Glomerular endothelial cell (primary cell): ENCODE results near the gene CAVIN1. TPM values are rescaled to one million over a fixed set of nuclear protein-coding genes. Genes with fewer than 3 reads are reported as not detected.
A peak's percentile ranks its signal among the peaks of the same experiment; 100 is the strongest.
"Not testable (repeated sequence)": the region's sequence is repeated elsewhere in the genome, so short reads cannot be mapped to it uniquely, and the experiment has no call there.

Experiments used
- DNase-seq: peaks from one replicate; pipeline ENCODE4 v3.0.0-alpha.2; 2011; ENCODE audit warnings: low read depth, low spot score; ENCODE audit errors: extremely low read depth
- total RNA-seq: library from RNA; depleted of rRNA; stranded (reverse); fragments of >200 nt; gene quantifications from 2 replicates; pipeline ENCODE4 v1.2.3, GENCODE V29; 2015

CAVIN1 gene
- total RNA-seq, 1 donor from 2014 or later = 741 TPM

DNA sequence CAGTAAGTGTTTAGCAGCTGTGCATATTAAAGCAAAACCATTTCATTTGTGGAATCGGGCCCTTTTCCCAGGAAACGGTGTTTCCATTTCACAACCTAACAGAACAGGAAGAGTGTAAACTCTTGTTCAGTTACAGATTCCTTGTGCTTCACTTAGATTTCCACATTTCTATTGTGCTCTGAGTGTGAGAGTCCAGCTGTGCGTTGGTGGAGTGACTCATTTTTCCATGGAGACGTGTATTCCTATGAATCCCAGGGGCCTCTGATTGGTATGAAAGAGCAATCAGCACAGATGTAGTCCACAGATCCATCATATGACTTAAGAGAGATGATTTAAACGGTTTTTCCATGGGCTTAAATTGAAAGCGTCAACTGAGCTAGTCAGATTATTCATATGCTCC lies 13.3 kb upstream of the CAVIN1 start:
- DNase-seq = peak; percentile 94

DNA sequence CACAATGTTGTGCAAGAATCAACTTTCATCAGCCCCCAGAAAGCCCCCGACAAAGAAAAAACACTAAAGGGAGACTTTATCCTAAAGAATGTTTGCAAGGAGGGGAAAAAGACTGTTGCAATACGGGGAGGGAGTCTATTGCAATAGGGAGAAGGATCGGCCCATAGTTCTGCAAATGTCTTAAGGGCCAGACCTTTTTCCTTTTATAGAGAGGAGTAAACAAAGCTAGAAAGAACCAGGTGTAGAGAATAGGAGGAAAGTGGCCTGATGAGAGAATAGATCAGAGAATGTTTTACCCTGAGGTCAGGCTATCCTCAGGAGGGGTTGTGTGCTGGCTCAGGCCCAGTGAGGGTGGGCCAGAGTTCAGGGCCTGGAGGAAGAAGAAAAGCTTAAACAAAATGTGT lies 8.7 kb upstream of the CAVIN1 start:
- no peak for DNase-seq

DNA sequence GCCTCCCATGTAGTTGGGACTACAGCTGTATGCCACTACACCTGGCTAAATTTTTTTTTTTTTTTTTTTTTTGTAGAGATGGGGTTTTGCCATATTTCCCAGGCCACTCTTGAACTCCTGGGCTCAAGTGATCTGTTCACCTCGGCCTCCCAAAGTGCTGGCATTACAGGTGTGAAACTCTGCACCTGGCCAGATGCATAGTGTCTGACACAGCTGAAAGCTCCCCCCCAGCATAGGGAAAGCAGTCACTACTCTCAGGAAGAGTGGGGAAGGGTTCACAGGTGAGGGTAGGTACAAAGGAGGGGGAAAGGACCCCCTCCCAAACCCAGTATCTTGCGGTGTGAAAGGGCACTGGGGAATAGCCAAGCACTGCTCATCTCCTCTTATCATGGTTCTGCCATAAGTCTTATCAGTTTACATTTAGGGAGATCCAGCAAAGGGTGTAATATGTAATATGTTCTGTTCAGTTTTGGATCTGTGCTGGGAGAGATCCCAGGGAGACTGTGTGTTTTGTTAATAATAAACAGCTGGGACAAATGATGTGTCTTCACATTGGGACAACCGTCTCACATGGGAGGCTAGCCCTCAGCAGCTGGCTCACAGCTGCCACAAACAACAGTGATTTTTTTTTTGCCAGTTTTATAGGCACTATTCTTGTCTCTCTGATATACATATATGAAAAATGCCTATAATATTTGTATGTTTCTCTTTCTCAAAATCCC lies 6.8 kb upstream of the CAVIN1 start:
- DNase-seq = no peak

DNA sequence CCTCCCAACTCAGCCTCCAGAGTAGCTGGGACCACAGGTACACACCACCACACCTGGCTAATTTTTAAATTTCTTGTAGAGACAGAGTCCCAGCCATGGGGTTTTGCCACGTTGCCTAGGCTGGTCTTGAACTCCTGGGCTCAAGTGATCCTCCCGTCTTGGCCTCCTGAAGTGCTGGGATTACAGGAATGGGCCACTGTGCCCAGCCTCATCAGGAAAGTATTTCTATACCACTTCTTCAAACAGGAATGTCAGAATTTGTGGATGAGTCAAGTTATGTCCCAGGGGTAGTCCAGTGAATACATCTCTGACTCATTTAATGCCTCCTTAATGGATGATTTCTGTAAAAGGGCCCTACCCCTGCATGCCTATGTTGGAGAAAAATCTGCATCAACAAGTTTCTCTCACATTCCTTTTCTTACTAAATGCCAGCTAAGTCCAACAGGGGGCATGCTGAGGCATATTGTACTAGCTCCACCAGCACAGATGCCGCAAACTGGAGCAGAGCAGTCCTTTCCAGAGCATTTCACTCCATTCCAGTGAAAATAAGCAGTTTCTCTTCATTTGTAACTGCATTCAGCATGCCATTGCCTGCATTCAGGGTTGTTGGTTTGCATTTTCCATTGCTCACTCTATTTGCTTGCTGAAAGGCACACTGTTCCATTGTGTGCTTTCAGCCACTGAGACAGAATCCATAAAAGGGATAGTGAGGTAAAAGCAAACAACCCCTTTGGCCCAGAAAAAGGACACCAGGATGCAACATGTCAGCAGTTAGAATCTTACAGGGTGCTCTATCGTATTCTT lies 5.3 kb upstream of the CAVIN1 start:
- DNase-seq = no peak

DNA sequence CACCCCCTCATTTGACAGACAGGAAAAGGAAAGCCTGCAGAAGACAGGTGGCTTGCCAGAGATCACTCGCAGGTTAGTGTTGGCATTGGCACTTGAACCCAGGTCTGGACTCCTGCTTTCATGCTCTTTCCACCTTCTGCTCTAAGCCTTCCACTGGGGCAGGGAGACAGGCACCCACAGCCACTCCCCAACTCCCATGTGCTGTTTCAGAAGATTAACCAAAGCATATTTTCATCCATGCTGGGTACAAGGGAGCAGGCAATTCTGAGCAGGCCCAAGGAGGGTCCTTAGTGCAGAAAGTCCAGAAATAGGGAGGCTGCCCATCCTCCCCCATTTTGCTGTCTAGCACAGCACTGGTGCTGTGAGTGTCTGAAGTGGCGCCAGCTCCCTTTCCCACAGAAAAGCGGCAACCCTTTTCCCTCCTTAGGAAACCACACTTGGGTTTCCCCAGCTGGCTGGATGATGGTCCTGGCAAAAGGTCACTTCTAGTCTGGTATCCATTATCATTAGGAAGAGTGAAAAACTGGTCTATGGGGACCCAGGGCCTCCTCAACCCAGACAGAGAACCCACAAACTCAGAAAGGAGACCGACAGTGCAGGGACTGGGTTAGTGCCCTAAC lies 2.0 kb upstream of the CAVIN1 start:
- DNase-seq = no peak

DNA sequence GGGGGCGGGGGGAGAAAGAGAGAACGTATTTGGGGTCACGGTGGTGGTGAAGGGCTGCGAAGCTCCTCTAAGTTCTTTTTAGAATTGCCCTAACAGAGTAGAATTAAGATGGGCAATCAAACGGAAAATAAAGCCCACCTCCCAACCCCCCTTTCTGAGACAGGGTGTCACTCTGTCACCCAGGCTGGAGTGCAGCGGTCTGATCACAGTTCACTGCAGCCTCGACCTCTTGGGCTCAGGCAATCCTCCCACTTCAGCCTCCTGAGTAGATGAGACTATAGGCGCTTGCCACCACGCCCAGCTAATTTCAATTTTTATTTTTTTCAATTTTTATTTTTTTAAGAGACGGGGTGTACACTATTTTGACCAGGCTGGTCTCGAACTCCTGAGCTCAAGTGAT lies 710 bp upstream of the CAVIN1 start:
- no peak for DNase-seq

DNA sequence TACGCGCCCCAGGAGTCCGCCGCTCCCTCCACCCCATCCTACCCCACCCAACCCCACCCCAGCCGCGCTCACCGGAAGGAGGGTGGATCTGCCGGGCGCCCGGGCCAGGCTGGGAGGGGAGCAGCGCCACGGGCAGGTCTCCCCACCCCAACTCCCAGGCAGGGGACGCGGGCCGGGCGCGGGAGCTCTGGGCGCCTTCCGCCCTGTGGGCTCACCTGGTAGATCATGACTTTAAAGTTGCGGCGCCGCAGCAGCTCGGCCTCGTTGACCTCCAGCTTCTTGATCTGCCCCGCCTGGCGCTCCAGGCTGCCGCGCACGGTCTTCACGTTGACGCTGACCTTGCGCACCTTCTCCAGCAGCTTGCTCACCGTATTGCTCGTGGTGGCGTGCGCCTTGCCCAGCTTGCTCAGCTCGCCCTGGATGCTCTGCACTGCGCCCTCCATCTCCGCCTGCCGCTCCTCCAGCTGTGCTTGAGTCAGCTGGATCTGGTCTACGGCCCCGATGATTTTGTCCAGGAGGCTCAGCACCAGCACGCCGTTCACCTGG lies 571 bp downstream of the CAVIN1 start:
- no peak for DNase-seq

DNA sequence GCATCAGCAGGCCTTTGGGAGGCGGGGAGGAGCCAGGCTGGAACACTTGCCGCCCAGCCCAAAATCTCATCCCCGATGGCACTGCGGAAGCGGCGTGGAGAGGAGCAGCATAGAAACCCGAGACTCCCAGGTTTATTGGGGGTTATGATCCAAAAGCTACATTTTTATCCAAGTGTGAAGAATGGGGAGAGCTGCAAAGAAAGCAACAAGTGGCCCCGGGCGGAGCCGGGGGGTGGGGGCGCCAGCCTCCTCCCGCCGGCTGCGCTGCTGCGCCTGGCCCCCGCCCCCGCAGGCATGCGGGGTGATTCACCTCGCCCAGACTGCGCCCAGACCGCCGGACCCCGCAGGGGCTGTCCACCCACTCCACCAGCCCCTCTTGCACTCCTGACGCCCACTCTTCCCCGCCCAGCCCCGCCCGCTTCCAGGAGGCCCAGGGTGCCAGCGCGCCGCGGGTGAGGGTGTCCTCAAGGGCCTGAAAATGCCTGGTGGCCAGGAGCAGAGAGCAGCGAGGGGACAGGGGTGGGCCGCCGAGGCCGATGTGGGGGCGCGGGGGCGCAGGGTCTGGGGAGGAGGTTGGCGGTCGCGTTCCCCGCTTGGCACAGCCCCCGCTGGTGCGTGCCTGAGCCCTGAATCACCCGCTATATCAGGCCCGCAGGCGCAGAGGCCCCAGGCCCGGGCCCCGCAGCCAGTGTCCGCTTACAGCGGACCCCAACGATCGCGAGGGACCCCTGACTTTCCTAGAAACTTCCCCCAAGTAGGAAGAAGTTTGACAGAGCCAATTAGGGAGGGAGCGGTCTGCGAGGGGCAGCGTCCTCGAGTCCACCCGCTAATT lies 1.3 kb downstream of the CAVIN1 start:
- no peak for DNase-seq

DNA sequence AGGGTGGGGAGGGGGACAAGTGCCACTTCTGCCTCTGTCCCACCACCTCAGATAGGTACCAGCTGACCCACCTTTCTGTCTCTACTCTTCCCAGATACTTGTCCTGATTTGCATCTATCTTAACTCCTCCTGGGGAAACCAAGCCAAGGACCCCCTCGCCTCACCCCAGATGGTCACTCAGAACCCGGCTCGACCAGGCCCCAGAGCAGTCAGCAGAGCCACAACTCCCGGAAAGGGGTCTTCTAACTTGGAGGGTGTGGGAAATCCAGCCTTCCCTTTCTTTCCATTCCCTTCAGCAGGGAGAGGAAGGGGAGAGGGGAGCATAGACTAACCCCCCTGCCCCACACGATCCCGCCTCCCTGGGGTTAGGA lies 1.9 kb downstream of the CAVIN1 start:
- DNase-seq = no peak

DNA sequence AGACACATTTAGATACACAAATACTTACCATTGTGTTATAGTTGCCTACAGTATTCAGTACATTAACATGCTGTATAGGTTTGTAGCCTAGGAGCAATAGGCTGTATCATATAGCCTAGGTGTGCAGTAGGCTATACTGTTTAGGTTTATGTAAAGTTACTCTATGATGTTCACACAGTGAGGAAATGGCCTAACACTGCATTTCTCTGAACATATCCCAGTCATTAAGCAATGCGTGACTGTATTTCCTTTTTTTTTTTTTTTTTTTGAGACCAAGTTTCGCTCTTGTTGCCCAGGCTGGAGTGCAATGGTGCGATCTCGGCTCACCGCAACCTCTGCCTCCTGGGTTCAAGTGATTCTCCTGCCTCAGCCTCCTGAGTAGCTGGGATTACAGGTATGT lies 5.1 kb downstream of the CAVIN1 start:
- not testable (repeated sequence) for DNase-seq

DNA sequence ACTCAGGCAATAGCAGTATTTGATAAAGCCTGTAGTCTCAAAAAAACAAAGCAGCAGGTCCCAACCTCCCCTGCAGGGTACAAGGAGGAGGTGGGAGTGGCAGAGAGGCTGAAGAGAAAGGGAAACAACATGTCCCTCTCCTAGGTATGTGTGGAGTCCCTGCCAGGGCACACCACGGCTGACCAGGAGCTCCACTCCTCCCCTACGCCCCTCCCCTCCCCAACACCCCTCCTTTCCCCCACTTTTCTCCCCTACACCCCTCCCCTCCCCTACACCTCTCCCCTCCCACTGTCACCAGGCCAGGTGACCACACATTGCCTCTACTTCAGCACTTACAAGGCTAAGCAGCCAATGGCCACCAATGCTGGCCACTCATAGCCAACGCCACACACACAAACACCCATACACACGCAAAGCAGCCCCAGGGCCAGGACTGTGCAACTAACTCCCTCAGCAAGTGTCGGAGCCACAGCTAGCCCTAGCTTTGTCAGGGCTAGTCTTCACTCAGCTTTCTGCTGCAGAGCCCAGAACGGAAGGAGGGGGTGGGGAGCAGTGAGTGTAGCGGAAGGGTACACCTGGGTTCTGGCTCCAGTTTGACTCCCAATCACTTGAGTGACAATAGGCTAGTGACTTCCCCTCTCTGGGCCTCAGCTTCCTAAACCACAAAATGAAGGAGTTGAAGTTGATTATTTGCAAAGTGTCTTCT lies 8.2 kb downstream of the CAVIN1 start:
- DNase-seq = no peak

DNA sequence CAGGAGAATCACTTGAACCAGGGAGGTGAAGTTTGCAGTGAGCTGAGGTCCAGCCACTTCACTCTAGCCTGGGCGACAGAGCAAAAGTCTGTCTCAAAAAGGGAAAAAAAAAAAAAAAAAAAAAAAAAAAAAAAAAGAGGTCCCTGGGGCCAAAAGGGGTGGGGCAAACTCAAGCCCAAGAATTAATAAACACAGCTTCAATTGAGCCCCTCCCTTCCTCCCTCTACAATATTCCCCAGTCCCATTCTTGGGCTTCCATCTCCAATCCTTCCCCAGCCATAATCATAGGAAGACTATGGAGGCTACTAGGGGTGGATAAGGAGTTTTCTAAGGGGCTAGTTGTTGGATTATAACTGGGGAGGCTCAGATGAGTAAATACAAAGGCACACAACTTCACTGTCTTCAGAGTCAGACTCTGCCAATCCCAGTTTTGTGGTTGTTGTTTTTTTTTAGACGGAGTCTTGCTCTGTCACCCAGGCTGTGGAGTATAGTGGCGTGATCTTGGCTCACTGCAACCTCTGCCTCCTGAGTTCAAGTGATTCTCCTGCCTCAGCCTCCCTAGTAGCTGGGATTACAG lies 9.5 kb downstream of the CAVIN1 start:
- no peak for DNase-seq

DNA sequence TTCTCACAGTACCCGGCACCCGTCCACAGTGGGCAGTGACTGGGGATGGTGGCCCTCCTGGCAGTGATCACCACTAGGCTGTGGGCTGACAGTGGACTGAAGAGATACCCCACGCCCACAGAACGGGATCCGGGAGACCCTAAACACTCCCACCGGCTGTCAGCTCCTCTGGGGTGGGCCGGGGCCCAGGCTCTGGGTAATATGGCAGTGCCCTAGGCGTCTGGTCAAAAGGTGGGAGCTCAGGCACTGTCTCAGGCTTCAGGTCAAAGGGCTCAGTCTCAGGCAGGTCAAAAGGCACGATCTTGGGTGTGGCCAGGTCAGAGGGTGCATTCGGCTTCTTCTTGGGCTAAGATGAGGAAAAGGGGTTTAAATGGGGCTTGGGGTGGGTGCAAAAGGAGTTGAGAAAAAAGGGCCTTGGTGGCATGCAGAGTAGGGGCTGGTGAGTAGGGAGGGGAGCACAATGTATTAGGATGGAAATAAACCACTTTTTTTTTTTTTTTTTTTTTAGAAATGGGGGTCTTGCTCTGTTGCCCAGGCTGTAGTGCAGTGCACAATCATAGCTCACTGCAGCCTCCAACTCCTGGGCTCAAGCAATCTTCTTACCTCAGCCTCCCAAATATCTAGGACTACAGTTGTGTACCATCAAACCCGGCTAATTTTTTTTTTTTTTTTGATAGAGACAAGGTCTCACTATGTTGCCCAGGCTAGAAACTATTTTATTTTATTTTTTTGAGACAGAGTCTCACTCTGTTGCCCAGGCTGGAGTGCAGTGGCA lies 11.0 kb downstream of the CAVIN1 start:
- no peak for DNase-seq

DNA sequence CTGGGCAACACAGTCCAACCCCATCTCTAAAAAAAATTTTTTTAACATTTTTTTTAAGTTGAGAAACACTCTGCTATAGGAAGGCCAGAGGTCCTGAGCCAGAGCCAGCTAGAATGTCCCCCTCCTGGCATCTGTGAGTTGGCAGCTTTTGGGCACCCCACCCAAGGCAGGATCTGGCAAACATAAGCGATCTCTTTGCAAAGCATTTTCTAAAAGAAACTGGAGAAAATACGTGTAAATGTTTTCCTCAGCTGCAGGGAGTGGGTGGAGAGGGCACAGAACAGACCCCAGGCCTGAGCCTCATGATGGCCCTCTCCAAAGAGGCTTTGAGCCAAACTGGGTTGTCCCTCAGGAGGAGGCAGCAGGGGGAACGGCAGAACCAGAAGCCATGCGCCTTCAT lies 11.7 kb downstream of the CAVIN1 start:
- DNase-seq = no peak

DNA sequence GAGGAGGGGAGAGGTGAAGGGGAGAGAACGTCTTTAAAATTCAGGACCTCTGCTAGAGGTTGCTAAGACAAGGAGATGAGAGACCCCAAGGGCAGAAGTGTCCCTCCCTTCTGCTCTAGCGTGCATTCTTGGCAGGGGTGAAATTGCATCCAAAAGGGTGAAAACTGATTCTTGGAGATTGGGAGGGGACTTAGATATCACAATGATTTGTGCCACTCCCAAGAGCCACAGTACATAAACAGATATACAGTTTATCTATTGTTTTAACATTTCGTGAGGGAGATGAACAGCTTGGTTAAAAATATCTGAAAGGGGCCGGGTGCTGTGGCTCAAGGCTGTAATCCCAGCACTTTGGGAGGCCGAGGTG lies 12.8 kb downstream of the CAVIN1 start:
- no peak for DNase-seq

DNA sequence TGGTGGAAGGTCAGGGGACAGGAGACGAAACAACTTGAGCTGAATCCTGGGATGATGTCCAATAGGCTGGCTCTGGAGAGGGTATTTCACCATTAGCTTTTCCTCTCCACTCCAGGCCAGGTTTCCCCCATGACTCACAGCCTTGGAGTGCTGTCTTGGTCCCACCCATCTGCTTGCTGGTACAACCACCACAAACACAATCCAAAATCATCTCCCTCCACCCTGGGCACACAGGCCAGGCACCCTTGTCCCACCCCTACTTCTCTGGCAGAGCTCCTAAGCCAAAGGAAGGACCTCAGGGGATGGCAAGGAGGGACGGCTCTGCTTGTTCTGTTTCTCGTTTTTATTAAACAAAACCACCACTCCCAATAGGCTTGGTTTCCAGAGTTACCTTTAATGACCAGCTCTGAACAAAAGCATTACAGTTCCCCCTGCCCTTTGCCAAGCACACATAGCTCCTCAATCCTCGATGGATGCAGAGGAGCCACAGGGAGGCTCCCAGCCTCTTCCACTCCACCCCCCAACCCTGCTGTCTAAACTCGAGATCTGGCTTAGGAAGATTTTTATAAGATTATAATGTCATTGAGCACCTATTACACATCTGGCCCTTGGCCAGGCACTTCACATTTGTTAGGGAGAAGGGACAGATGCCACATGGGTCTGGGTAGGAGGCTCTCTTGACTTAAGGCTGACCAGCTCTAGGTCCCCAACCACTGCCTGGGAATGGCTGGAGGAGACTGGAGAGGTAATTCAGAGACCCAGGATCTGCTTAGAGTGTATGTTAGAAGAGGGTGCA lies 13.3 kb downstream of the CAVIN1 start:
- no peak for DNase-seq

DNA sequence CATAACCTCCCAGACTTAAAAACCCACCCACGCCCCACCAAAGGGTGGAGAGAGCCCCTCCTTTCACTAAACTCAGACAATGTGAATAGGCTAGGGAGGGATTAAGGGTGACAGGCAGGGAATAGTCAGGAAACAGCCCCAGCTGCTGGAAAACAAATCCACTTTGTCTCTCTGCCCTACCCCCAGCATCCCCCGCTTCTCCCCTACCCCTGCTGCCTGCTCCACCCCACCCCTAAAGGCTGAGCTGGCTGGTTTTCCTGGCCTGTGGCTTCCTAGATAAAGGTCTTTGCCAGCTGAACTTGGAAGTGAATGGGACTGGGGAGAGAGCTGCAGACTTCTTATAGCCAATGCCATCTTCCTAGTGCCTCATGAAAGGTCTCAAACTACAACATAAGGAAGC lies 15.0 kb downstream of the CAVIN1 start:
- DNase-seq = no peak

DNA sequence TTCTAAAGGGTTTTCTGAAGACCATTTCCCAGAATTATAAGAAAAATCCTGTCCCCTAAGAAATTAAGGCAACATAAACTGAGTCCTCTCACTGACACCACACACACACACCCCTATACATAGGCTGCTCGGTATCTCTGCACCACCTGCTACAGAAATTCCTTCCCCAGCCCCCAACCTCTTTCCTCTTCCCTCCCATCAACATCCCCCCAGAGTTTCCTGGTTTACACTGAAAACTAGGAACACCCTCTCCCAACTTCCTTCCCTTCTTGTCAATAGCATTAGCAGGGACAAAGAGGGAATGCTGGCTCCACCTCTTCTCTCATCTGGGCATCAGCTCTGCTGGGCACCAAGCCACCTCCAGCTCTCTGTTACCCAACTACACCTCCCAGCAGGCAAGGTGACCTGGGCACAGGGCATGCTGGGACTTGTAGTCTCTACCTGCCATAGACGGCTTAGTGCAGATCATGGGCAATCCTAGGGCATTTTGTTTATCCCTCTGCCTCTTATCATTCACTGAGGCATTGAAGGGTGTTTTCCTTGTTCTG lies 15.7 kb downstream of the CAVIN1 start:
- no peak for DNase-seq
